Liver (tissue), 9 donors: ENCODE data around the gene NHERF2. TPM values are rescaled to one million over a fixed set of nuclear protein-coding genes. Genes with fewer than 3 reads are reported as not detected.

Experiments used
- DNase-seq: peaks from one replicate; pipeline ENCODE4 v3.0.0-alpha.2; 2017; ENCODE audit warnings: low spot score
- H3K27ac ChIP-seq, 2 donors: one replicate each; pipeline ENCODE4 v1.7.0; 2013; ENCODE audit warnings: inconsistent platforms in 2 of 2, low read length in 2 of 2, control low read depth in 1 of 2, low read depth in 1 of 2, mild to moderate bottlenecking in 1 of 2
- H3K27me3 ChIP-seq, 4 donors: one replicate each; pipeline versions ENCODE4 v1.6.1 to v1.7.0; 2013; ENCODE audit warnings: low read length in 3 of 4, inconsistent platforms in 1 of 4, mild to moderate bottlenecking in 1 of 4, moderate library complexity in 1 of 4; ENCODE audit not compliant: control insufficient read depth in 4 of 4, insufficient read depth in 4 of 4
- H3K36me3 ChIP-seq, 4 donors: one replicate each; pipeline versions ENCODE4 v1.6.1 to v1.7.0; 2013; ENCODE audit warnings: low read length in 3 of 4, mild to moderate bottlenecking in 3 of 4, low read depth in 1 of 4, moderate library complexity in 1 of 4; ENCODE audit not compliant: control insufficient read depth in 4 of 4, insufficient read depth in 3 of 4
- H3K4me1 ChIP-seq, 4 donors: one replicate each; pipeline versions ENCODE4 v1.6.1 to v1.7.0; 2013; ENCODE audit warnings: low read length in 3 of 4, mild to moderate bottlenecking in 3 of 4, moderate library complexity in 1 of 4; ENCODE audit not compliant: control insufficient read depth in 4 of 4, insufficient read depth in 4 of 4
- H3K4me3 ChIP-seq, 3 donors: one replicate each; pipeline versions ENCODE4 v1.6.1 to v1.7.0; 2013; ENCODE audit warnings: low read length in 3 of 3, control low read depth in 1 of 3, low read depth in 1 of 3, mild to moderate bottlenecking in 1 of 3
- H3K9ac ChIP-seq, 2 donors: one replicate each; pipeline ENCODE4 v1.7.0; 2013; ENCODE audit warnings: low read length in 2 of 2, mild to moderate bottlenecking in 2 of 2, moderate library complexity in 2 of 2, control low read depth in 1 of 2, low read depth in 1 of 2
- H3K9me3 ChIP-seq, 4 donors: one replicate each; pipeline versions ENCODE4 v1.6.1 to v1.7.0; 2013; ENCODE audit warnings: low read length in 3 of 4; ENCODE audit not compliant: control insufficient read depth in 4 of 4
- CTCF ChIP-seq: fragments of 150-350 bp; IDR thresholded peaks from 2 replicates; pipeline ENCODE4 v1.5.1; 2017; ENCODE audit warnings: improper control_type of control experiment, low read depth, low read length; ENCODE audit not compliant: missing input control
- FOXA1 ChIP-seq: IDR thresholded peaks from 2 replicates; pipeline ENCODE4 v1.6.1; 2016; ENCODE audit warnings: antibody characterized with exemption
- GABPA ChIP-seq, 2 donors: IDR thresholded peaks in 1 of 2; conservative IDR thresholded peaks in 1 of 2; 2 replicates each; pipeline ENCODE4 v1.6.1; 2016; ENCODE audit warnings: antibody characterized with exemption in 2 of 2, mild to moderate bottlenecking in 1 of 2, moderate library complexity in 1 of 2
- HNF4G ChIP-seq: IDR thresholded peaks from 2 replicates; pipeline ENCODE4 v1.6.1; 2016; ENCODE audit warnings: antibody characterized with exemption
- JUND ChIP-seq, 2 donors: IDR thresholded peaks; 2 replicates each; pipeline ENCODE4 v1.6.1; 2016; ENCODE audit warnings: antibody characterized with exemption in 2 of 2
- NR2F2 ChIP-seq: IDR thresholded peaks from 2 replicates; pipeline ENCODE4 v1.6.1; 2016; ENCODE audit warnings: antibody characterized with exemption
- REST ChIP-seq: IDR thresholded peaks from 2 replicates; pipeline ENCODE4 v1.6.1; 2016; ENCODE audit warnings: antibody characterized with exemption, mild to moderate bottlenecking
- TAF1 ChIP-seq: conservative IDR thresholded peaks from 2 replicates; pipeline ENCODE4 v1.6.1; 2016; ENCODE audit warnings: antibody characterized with exemption, mild to moderate bottlenecking
- ZBTB33 ChIP-seq: IDR thresholded peaks from 2 replicates; pipeline ENCODE4 v1.6.1; 2016; ENCODE audit warnings: antibody characterized with exemption
- WGBS: extraction: QIAGEN DNeasy Blood & Tissue Kit; methylation state at CpG from one replicate; pipeline ENCODE4 v1.1.7; 2013; 5-methylcytosine and 5-hydroxymethylcytosine counted together
- polyA plus RNA-seq, 2 donors: library from polyadenylated mRNA; stranded (reverse) in 1 of 2; unstranded in 1 of 2; fragments of 200-250 nt in 1 of 2; fragments of >200 nt in 1 of 2; fragmentation: Nextera tagmentation in 1 of 2; extraction: Ambion mirVana in 1 of 2; gene quantifications; one replicate each; pipeline versions ENCODE4 v1.2.1 to v1.2.3, GENCODE V29; 2013 to 2015
- total RNA-seq, 2 donors: library from RNA; depleted of rRNA; stranded (reverse); fragments of >200 nt; gene quantifications; one replicate each; pipeline ENCODE4 v1.2.3, GENCODE V29; 2014
- donor health status: healthy.
- donor health status: healthy.
- donor health status: healthy.
- donor health status: healthy.
- donor health status: healthy.

The NHERF2 gene
- total and polyA plus RNA-seq, 4 donors = 36.6 to 205 (median 74.1) TPM

GRCh38 chr16:2019921-2020831 is 6.5 kb upstream of the NHERF2 start (continued):
- no peak for TF ChIP-seq CTCF
- no peak for TF ChIP-seq HNF4G
- no peak for TF ChIP-seq FOXA1
- TF ChIP-seq JUND (IDR thresholded peaks at IDR 0.05) = no peak
- no peak for TF ChIP-seq GABPA (IDR thresholded peaks at IDR 0.05 in 1 of 2, conservative IDR thresholded peaks at IDR 0.05 in 1 of 2)

GRCh38 chr16:2022723-2023091 is 4.0 kb upstream of the NHERF2 start:
- 6% methylated on average over 14 of the region's 14 CpGs for WGBS
- DNase-seq = no peak
- no peaks in the 10 kb centered on the region for H3K9me3 ChIP-seq
- no peak overlapping the region for H3K27ac ChIP-seq
- H3K4me1 ChIP-seq = peaks cover 24 to 54% (median 35%) of the 10 kb centered on the region in 4 donors
- TF ChIP-seq TAF1 (no peak), ZBTB33 (no peak), NR2F2 (no peak), REST (no peak)
- no peaks in the 10 kb centered on the region for H3K27me3 ChIP-seq
- H3K9ac ChIP-seq = no peak overlapping the region
- no peaks in the 10 kb centered on the region for H3K36me3 ChIP-seq
- H3K4me3 ChIP-seq = peak overlapping the region in 1 of 3 donors; percentile 18
